Retinal pigment epithelial cell (primary cell): Measurements from ENCODE around the gene GFOD1.

Experiments
- DNase-seq: peaks from one replicate; pipeline ENCODE4 v3.0.0-alpha.2; 2010; ENCODE audit warnings: low read depth
- H3K4me3 ChIP-seq: 2 replicates; pipeline ENCODE4 v1.5.1; 2011; ENCODE audit warnings: mild to moderate bottlenecking, low read length, control low read depth, moderate library complexity
- TF ChIP-seq, protein P1 (sequence below): conservative IDR thresholded peaks from 2 replicates; pipeline ENCODE4 v1.5.1; 2011; ENCODE audit warnings: low read depth, low read length, control low read depth, inconsistent platforms

The GFOD1 gene

DNA sequence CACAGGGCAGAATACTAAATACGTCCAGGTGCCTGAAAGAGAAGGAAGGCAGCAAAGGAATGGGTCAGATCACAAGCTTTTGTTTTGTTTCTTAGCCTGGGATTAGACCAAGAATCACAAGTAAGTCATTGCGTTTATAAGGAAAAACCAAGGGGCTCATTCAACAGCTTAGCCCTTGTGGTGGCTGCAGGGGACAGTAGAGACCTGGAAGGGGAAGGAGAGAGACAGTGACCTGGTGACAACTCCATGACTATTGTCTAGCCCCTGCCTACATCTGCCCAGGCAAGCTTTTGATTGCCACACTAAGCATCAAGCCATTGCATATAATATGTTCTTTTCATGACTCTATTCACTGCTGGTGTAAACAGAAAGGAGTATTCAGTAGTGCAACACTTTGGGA lies 128.9 kb downstream of the GFOD1 start:
- DNase-seq = no peak
- H3K4me3 ChIP-seq = no peak overlapping the region
- TF ChIP-seq, protein P1, sequence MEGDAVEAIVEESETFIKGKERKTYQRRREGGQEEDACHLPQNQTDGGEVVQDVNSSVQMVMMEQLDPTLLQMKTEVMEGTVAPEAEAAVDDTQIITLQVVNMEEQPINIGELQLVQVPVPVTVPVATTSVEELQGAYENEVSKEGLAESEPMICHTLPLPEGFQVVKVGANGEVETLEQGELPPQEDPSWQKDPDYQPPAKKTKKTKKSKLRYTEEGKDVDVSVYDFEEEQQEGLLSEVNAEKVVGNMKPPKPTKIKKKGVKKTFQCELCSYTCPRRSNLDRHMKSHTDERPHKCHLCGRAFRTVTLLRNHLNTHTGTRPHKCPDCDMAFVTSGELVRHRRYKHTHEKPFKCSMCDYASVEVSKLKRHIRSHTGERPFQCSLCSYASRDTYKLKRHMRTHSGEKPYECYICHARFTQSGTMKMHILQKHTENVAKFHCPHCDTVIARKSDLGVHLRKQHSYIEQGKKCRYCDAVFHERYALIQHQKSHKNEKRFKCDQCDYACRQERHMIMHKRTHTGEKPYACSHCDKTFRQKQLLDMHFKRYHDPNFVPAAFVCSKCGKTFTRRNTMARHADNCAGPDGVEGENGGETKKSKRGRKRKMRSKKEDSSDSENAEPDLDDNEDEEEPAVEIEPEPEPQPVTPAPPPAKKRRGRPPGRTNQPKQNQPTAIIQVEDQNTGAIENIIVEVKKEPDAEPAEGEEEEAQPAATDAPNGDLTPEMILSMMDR = no peak

DNA sequence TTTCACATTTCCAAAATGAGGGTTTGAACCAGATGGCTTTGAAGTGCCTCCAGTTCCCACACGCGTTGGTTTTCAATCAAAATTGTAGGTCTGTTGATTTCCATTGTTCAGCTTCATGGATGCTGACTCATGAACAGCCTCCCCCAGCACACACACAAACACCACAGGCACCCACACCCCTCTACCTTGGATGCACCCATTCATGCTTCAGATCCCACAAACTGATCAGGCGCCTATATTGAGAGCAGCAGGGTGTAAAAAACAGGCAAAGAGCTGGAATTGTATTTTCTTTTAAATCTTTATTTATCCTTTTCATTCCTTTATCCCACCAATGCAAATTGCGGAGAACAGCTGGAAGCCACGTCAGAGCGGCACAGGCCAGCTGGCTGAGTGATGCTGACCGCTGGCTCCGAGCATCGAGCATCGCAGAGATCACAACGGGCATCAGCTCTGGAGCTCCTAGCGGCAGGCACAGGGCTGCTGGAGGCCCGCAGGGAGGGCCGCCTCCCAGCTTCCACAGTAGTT lies 129.8 kb downstream of the GFOD1 start:
- H3K4me3 ChIP-seq = no peak overlapping the region
- no peak for DNase-seq
- TF ChIP-seq, protein P1 = no peak

DNA sequence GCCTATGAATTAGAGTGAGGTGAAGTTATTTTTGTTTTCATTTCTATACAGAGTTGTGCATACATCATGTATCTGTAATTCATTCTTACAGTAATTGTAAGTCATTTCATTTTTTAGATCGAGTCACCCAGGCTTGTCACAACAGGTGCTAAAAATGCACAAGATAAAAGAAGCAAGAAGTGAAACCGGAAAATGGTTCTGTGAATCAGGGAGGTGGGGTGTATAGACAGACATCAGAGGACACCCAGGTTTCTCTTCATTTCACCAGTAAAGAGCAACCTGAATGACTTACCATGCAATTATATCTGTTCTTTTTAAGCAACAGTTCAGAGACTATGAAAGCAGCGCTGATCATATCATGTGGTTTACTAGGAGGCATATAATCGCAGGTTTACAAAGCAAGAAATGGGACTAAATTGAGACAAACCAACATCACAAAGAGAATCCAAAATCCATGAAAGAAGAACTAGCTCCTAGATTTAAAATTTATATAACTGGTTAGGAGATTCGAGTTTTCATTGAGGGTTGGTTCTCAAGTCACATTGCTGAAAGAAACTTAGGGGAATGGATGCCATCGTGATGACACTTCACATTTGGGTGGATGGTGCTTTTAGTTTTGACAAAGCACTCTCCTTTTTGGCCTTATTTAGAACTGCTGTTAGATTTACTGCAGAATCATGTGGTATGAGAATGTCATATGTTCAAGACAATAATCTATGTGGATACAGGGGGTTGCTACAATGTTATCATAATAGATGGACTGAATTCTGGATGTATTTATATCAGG lies 131.2 kb downstream of the GFOD1 start:
- no peak overlapping the region for H3K4me3 ChIP-seq
- TF ChIP-seq, protein P1 = no peak
- no peak for DNase-seq

DNA sequence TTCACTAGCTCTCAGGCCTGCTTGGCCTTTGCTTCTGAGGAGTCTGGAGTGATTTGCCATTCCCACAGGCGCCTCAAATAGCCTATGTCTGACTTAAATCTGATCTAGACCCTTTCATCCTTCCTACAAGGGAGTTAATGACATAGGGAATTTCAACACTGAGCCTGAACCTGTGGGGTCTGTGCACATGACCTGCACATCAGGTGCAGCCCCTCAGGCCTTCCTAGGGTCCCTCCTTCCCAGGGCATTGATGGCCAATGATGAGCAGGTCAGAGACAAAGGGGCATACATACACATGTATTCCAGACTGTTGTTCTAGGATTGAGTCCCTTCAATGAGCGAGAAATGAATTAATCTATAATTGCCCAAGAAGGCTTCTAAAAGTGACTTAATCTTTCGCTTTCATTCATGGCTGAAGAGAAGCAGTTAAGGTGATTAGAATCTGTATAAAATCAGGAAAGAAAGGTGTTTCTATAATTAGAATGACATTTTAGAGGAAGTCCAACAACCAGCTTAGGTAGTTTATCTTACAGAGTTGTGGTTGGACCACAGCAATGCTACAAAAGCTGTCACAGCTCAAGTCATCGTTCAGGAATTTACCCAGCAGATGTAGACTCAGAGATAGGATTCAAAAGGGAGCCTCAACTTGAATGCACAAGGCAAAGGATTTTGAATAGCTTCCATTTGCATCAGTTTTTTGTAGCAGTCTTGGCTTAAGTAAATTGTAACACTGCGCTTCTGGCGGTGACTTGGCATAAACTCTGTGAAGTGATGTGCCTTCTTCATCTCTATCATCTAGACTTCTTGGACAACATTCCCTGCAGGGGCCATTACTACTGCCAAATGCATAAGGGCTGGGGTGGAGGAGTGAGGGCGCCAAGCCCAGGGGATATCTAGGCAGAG lies 132.1 kb downstream of the GFOD1 start:
- no peak overlapping the region for H3K4me3 ChIP-seq
- TF ChIP-seq, protein P1 = no peak
- peak; percentile 83 for DNase-seq

DNA sequence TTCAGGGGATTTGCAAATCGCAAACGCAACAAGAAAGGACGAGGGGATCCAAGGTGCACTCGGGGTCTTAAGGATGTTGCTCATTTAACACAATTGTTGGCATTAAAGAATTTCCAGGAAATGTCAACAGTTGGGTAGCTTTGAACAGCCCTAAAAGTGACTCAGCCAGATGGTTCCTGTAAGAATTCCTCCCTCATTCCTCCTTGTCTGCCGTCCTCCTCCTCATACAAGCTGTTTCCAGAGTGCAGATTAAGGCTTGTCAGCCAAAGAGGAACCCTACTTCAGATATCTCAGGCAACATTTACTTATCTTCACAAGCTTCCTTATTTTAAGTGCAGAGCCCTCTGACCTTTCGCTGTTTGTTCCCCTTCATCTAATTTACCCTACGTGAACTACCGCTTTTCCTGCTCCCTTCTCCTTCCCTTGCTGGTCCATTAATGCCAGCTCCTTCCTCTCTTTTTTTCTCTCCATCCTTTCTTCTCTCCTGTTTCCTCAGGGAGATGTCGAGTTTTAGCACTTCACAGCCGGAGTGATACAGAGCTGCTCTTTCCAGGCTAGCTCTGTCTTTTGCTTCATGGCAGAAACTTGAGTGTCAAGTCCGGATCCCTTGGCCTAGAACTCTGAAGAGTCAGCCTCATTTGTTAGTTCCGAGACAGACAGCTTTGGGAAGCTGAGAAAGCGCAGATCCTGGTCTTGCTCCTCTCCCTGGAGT lies 132.9 kb downstream of the GFOD1 start:
- no peak for DNase-seq
- H3K4me3 ChIP-seq = no peak overlapping the region
- TF ChIP-seq, protein P1 = no peak

DNA sequence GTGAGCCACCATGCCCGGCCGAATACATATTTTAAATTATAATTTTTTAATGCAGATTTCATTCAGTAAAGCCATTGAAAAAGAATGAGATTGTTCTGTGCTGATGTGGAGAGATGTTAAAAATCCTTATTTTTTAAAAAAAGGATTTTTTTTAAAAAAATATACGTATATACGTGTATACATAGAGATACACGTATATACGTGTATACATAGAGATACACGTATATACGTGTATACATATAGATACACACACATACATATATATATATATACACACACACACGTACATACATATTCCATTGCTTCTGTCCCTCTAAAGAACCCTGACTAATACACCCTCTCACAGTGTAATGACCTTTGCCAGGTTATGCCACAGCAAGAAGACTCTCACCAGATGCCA lies 135.2 kb downstream of the GFOD1 start:
- no peak overlapping the region for H3K4me3 ChIP-seq
- no peak for DNase-seq
- TF ChIP-seq, protein P1 = no peak
